Measurements from ENCODE around the gene BCL11B.

Gene BCL11B

DNA sequence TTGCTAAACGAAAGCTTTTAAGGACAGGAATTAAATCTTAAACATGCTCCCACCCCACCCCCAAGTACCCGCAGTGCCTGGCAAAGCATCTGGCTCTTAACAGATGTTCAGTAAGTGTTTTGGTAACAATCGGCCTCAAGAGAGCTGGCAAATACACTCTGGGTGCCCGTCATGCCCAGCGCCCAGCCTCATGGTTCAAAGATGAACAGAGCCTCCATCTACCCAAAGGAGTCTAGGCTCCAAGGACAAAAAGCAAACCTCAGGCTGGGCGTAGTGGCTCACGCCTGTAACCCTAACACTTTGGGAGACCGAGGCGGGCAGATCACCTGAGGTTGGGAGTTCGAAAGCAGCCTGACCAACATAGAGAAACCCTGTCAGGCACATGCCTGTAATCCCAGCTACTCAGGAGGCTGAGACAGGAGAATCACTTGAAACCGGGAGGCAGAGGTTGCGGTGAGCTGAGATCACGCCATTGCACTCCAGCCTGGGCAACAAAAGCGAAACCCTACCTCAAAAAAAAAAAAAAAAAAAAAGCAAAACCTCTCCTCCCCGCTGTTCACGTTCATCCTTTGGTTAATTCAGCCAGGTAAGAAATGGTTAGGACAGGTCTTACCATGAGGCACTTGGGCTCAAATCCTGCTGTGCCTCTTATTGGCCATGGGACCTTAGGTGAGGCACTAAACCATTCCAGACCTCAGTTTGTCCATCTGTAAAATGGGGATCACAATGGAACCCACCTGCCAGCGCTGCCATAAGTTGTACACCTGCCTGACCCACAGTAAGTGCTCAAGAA is 151.3 kb downstream of the BCL11B start:
- DNase-seq (ENCODE audit: low read depth in 2 of 2) = no peak

GRCh38 chr14:99119554-99120525 is 152.2 kb downstream of the BCL11B start:
- DNase-seq (ENCODE audit: low read depth in 2 of 2) = no peak

Data from stimulated activated CD4-positive, alpha-beta T cell treated with anti-CD3 and anti-CD28 coated beads, Interleukin-1b, Interleukin-23, amount 100 ng/mL, for 4 hours (primary cell).